ENCODE measurements around the gene NR4A2.
"Not testable (repeated sequence)": the region's sequence is repeated elsewhere in the genome, so short reads cannot be mapped to it uniquely, and the experiment has no call there.

The NR4A2 gene

DNA sequence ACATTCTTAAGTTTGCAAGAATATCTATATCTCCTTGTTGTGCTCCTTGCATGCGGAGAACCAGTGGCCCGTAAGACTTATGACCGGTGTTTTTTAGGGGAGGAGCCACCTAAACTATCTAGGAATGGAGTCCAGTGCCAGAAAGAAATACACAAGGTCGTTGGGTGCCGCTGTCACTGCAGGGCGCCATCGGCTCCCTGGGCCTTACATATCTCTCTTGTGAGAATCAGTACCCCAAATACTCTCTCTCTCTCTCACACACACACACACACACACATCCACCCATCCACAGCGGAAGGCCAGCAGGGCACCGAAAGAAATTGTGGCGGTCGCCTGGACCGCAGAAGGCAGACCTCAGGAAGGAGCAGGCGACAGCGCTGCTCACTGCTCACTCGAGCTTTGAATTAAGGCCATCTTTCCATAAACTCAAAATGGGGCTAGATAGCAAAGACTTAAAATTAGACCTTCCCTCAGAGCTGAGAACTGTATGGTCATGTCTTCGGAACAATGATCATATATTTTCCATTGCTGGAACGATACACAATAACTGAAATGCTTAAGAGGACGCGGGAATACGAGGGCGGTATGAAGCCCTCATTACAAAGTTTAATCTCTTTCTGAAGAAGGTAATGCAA lies 10.4 kb downstream of the NR4A2 start:
- no peak for DNase-seq (ENCODE audit: low read depth in 1 of 2, low spot score in 1 of 2)

GRCh38 chr2:156321243-156321904 lies 11.1 kb downstream of the NR4A2 start:
- no peak for DNase-seq (ENCODE audit: low read depth in 1 of 2, low spot score in 1 of 2)

DNA sequence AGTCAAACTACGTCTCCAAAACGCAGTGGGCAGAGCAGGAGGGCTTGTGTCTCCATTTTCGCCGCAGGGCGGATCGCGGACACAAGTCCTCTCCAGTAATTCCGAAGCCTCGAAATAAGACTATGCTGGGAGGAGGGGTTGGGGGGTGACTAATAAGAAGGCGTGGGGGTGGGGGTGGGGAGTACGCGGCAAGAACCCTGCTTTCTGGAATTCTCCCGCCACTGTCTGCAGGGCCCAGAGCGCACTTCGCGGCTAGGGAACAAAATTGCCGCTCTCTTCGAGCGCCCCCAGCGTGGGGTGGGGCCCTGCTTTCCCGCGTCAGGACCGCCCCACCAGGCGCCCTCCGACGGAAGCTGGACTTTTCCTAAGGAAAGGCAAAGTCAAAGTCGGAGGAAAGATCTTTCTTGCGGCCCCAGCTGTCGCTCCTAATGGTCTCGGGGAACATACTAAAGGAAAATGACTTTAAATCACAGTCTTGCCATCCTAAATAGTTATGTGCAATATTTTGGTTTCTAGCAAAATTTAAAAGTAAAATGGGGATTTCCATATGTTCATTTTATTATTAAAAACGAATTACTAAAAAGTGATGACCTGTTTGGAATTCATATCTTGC lies 11.9 kb downstream of the NR4A2 start:
- no peak for DNase-seq (ENCODE audit: low read depth in 1 of 2, low spot score in 1 of 2)

DNA sequence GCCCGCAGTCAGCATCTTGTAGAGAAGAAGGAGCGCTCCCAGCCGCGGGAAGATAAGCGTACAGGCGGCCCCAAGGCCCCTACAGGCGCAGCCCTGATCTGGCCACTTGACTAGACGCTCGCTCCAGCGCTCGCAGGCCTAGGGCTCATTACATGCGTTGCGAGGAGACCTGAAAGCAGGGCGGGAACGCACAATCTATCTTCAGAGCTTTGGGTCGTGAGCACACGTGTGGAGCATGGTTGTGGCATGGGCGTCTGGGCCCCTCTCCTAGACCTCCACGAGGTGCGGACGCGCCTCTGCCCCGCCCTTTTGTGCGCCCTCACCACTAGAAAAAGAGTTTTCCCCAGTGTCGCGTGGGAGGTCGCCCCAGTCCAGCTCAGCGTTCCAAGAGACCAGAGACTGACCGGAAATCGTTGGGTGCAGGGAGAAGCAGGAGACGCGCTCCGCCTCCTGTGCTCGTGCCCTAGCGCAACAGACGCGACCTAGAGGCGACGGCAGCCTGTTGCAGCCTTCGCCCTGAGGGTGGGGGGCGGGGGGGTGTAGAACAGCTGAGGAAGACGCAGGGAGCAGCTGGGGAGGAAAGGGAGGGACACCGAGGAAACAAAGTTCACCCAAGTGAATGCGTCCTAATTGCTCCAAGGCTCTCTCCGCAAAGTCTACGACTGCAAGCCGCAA lies 12.6 kb downstream of the NR4A2 start:
- DNase-seq (ENCODE audit: low read depth in 1 of 2, low spot score in 1 of 2), result no peak

GRCh38 chr2:156317631-156318030 lies 14.9 kb downstream of the NR4A2 start:
- DNase-seq (ENCODE audit: low read depth in 1 of 2, low spot score in 1 of 2), result no peak

DNA sequence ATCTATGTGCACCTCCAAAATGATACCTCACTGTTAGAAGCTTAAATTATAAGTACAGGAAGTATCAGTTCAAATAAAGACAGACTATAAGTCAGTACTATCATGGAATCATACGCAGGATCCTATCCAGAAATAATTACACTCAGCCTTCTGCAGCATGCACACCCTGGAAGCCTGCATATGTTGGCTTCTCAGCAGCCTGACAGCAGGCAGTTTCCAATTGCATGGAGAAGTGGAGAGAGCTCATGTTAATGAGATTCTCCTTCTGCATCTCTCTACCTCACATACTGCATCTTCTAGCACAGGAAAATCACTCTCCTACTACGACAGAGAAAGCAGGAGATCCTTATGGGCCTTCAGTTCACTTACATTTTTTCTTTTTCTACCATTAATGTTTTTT lies 20.5 kb downstream of the NR4A2 start:
- DNase-seq (ENCODE audit: low read depth in 1 of 2, low spot score in 1 of 2), result no peak

DNA sequence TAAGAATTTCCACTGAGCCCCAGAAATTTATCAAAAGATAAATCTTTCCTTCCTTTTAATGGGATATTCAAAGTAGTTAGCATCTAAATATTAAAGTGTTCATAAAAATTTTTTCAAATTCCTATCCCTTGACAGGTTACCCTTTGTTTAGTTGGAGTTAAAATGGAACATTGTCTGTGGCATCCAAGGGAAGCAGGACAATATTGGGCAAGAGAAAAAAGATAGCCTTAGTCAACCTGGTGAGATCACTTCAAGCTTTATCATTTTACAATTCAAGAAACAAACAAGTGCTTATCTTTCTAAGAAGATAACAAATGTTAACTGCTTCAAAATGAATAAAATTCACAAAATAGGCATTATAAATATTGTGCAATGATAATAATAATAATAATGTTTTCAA lies 21.7 kb downstream of the NR4A2 start:
- no peak for DNase-seq (ENCODE audit: low read depth in 1 of 2, low spot score in 1 of 2)

DNA sequence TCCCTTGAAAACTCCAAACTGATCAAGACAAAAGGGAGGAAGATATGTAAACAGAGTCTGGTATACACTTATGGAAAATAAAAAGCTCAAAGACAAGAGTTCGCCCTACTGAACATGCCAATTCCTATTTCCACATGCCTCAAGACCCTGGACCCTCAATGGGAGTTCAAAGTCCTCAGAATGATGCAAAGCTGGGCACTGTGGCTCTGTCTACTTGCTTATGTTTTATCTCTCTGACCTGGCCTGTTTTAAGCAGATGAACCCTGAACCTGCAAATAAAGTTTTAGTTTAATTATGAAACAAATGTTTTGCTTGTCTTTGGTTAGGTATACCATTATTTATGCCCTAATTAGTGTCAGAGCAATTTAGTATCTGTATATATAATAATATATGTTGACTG lies 22.6 kb downstream of the NR4A2 start:
- no peak for DNase-seq (ENCODE audit: low read depth in 1 of 2, low spot score in 1 of 2)

DNA sequence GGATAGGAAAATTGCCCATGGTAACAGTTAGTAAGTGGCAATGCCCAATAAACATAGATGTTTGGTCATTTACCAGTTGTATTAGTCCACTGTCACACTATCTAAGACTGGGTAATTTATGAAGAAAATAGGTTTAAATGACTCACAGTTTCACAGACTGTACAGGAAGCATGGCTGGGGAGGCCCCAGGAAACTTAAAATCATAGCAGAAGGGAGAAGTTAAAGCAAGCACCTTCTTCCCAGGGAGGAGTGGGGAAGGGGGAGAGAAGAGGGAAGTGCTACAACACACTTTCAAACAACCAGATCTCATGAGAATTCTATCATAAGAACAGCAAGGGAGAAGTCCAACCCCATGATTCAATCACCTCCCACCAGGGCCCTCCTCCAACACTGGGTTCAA lies 23.4 kb downstream of the NR4A2 start:
- DNase-seq (ENCODE audit: low read depth in 1 of 2, low spot score in 1 of 2), result no peak

DNA sequence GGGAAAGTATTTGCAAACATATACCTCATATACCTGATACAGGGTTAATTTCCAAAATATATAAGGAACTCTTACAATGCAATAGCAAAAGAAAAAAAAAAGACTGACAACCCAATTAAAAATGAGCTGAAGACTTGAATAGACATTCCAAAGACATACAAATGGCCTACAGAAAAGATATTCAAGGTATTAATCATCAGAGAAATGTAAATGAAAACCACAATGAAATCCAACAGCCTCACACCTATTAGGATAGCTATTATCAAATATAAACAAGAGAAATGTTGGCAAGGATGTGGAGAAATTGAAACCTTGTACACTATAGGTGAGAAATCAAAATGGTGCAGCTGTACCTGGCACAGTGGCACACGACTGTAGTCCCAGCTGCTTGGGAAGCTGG lies 25.7 kb downstream of the NR4A2 start:
- DNase-seq (ENCODE audit: low read depth in 1 of 2, low spot score in 1 of 2), result no peak

DNA sequence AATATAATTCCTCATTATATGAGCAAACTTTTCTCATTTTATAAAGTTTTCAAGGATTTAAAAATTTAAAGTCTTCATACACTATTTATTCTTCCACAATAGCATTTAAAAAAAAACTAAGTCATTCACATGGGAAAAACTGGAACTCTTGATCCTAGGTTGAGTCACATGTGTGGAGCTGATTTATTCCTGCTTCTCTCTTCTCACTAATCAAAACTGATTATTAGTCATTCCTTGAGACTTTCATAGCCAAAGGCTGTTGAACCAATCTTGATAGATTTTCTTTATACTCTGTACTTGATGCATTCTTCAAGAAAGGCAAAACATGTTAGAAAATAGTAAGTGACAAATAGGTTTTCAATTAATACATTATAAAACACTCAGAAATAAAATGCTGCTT lies 27.4 kb downstream of the NR4A2 start:
- DNase-seq (ENCODE audit: low read depth in 1 of 2, low spot score in 1 of 2), result no peak

- DNase-seq (ENCODE audit: low read depth in 1 of 2, low spot score in 1 of 2), result no peak
Observed at GRCh38 chr2:156300337-156300736, 32.2 kb downstream of the NR4A2 start.

DNA sequence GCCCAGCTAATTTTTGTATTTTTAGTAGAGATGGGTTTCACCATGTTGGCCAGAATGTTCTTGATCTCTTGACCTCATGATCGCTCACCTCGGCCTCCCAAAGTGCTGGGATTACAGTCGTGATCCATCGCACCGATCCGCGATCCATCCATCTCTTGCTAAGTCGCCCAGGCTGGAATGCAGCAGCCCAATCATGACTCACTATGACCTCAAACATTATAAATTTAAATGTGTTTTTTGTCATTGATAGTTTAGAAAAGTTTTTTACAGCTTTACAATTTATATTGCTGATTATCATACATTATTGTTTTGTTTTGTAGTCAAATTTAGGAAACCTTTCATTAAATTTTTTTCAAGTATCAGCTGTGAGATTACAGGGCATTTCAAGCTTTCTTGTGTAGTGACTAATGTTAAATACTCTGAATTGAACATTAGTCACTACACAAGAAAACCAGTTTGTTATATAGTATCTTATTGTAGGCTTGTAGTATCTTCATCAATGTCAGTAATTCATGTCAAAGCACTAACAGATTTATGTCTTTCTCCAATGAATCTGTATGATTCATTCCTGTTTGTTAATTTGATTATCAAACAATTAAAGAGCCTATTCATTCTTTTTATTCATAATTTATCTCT lies 37.5 kb downstream of the NR4A2 start:
- no peak for DNase-seq (ENCODE audit: low read depth in 1 of 2, low spot score in 1 of 2)

GRCh38 chr2:156293382-156293781 lies 39.1 kb downstream of the NR4A2 start:
- DNase-seq (ENCODE audit: low read depth in 1 of 2, low spot score in 1 of 2), result not testable (repeated sequence)

DNA sequence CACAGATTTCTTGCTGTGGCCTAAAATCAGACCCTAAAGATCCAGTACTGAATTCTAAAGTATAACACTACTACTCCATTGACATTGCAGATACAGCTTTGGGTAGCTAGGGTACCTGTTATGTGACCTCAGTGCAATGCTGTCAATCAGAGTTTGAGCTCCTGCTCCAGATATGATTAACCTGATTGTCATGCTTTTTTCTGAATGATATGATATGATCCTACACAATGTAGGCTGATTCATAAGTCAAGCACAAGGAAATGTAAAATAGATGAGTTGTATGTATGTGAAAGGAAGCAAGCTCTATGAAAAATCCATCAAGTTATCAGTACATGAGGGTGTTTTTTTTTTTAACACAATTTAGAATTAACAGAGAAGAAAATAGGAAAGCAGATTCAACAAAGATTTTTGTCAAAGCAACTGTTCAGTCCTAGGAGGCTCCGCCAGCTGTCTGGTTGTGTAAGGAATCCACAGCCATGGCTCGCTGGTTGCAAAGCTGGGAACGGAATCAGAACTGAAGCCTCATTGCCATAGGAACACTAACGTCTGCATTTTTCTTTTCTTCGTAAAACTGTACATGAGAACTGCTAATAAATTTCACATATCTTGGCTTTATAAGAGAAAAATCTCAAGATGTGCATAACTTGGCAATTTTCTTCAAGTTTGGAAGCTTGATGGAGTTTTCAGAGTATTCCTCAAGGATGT lies 52.9 kb downstream of the NR4A2 start:
- no peak for DNase-seq (ENCODE audit: low read depth in 1 of 2, low spot score in 1 of 2)

Data from activated CD4-positive, alpha-beta T cell treated with anti-CD3 and anti-CD28 coated beads, Interleukin-2, amount 50 U/mL, for 24 hours (primary cell).